GM23338 (cell line): ENCODE data around the gene MAD1L1. TPM values are rescaled to one million over a fixed set of nuclear protein-coding genes. Genes with fewer than 3 reads are reported as not detected.

Experiments
- ATAC-seq: fragments of 200-7000 bp; cut with Tn5 transposase; 3 replicates; pipeline ENCODE4 v1.9.1; 2020
- DNase-seq: peaks from one replicate; pipeline ENCODE4 v3.0.0-alpha.2; 2015; ENCODE audit warnings: low spot score
- H2AFZ ChIP-seq: fragments of 200-600 bp; sonication (generic); 2 replicates; pipeline ENCODE4 v1.8.0; 2016; ENCODE audit warnings: antibody characterized with exemption, mild to moderate bottlenecking, moderate library complexity
- H3F3A ChIP-seq: fragments of 200-600 bp; sonication (generic); replicated peaks from 2 replicates; pipeline ENCODE4 v1.8.0; 2017; ENCODE audit warnings: antibody characterized with exemption, mixed run types, low read depth
- H3K27ac ChIP-seq: fragments of 200-600 bp; sonication (generic); 2 replicates; pipeline ENCODE4 v1.6.1; 2016; ENCODE audit warnings: low read depth
- H3K27me3 ChIP-seq: fragments of 200-600 bp; sonication (generic); 2 replicates; pipeline ENCODE4 v1.8.0; 2016; ENCODE audit warnings: mild to moderate bottlenecking, mixed run types, moderate library complexity; ENCODE audit not compliant: insufficient read depth
- H3K36me3 ChIP-seq: fragments of 200-600 bp; sonication (generic); 2 replicates; pipeline ENCODE4 v1.8.0; 2016; ENCODE audit warnings: mild to moderate bottlenecking; ENCODE audit not compliant: insufficient read depth
- H3K4me1 ChIP-seq: fragments of 200-600 bp; sonication (generic); 2 replicates; pipeline ENCODE4 v1.8.0; 2016; ENCODE audit warnings: mild to moderate bottlenecking, moderate library complexity; ENCODE audit not compliant: insufficient read depth
- H3K4me2 ChIP-seq: fragments of 200-600 bp; sonication (generic); 2 replicates; pipeline ENCODE4 v1.7.1; 2017; ENCODE audit warnings: mixed run types
- H3K4me3 ChIP-seq: fragments of 200-600 bp; sonication (generic); 2 replicates; pipeline ENCODE4 v1.6.1; 2016; ENCODE audit warnings: mixed run types
- H3K79me2 ChIP-seq: fragments of 200-600 bp; sonication (generic); replicated peaks from 2 replicates; pipeline ENCODE4 v1.8.0; 2017; ENCODE audit warnings: mild to moderate bottlenecking; ENCODE audit not compliant: insufficient read depth
- H3K9me2 ChIP-seq: fragments of 200-600 bp; sonication (generic); 2 replicates; pipeline ENCODE4 v1.8.0; 2017; ENCODE audit not compliant: insufficient read depth
- H4K20me1 ChIP-seq: fragments of 200-600 bp; sonication (generic); replicated peaks from 2 replicates; pipeline ENCODE4 v1.8.0; 2017; ENCODE audit warnings: mild to moderate bottlenecking; ENCODE audit not compliant: insufficient read depth
- H3K27ac Mint-ChIP-seq: 2 replicates; pipeline ENCODE4 v1.8.0; 2020; ENCODE audit warnings: inconsistent platforms, mild to moderate bottlenecking, moderate library complexity, mixed read lengths
- H3K27me3 Mint-ChIP-seq: 3 replicates; pipeline ENCODE4 v1.8.0; 2022; ENCODE audit warnings: low read depth, mild to moderate bottlenecking, moderate library complexity, mixed read lengths, inconsistent platforms; ENCODE audit not compliant: insufficient read depth, poor library complexity
- H3K36me3 Mint-ChIP-seq: 3 replicates; pipeline ENCODE4 v1.8.0; 2021; ENCODE audit warnings: low read depth, mild to moderate bottlenecking, inconsistent platforms, moderate library complexity, mixed read lengths
- H3K4me1 Mint-ChIP-seq: 3 replicates; pipeline ENCODE4 v1.8.0; 2020; ENCODE audit warnings: mild to moderate bottlenecking, inconsistent platforms, mixed read lengths
- H3K4me3 Mint-ChIP-seq: 3 replicates; pipeline ENCODE4 v1.8.0; 2021; ENCODE audit warnings: moderate library complexity, mild to moderate bottlenecking, inconsistent platforms, mixed read lengths
- H3K9me3 Mint-ChIP-seq: 3 replicates; pipeline ENCODE4 v1.8.0; 2020; ENCODE audit warnings: moderate library complexity, mild to moderate bottlenecking, inconsistent platforms, mixed read lengths
- CREB1 ChIP-seq: fragments of 250-450 bp; sonication (Bioruptor Pico); IDR thresholded peaks from 2 replicates; pipeline ENCODE4 v1.5.0; 2020; ENCODE audit warnings: low read depth, mild to moderate bottlenecking, moderate library complexity
- EZH2 ChIP-seq: fragments of 200-600 bp; sonication (generic); IDR thresholded peaks from one replicate; pipeline ENCODE4 v1.8.0; 2017; ENCODE audit warnings: antibody characterized with exemption, mild to moderate bottlenecking, low read depth; ENCODE audit not compliant: unreplicated experiment
- ZNF331 ChIP-seq: fragments of 250-450 bp; sonication (Bioruptor Pico); IDR thresholded peaks from 2 replicates; pipeline ENCODE4 v1.5.0; 2020; ENCODE audit warnings: low read depth, mild to moderate bottlenecking, moderate library complexity
- polyA plus RNA-seq: library from polyadenylated mRNA; unstranded; fragments of >200 nt; fragmentation: Nextera tagmentation; extraction: Ambion mirVana; gene quantifications from 2 replicates; pipeline ENCODE4 v1.2.1, GENCODE V29; 2016
- total RNA-seq: library from RNA; depleted of rRNA; stranded (reverse); fragments of >200 nt; shearing (Covaris generic); gene quantifications from 2 replicates; pipeline ENCODE4 v1.2.3, GENCODE V29; 2014
- TF ChIP-seq, protein P1 (sequence below): fragments of 250-450 bp; sonication (Bioruptor Pico); IDR thresholded peaks from 2 replicates; pipeline ENCODE4 v1.5.0; 2020; ENCODE audit warnings: mild to moderate bottlenecking, moderate library complexity
- TF ChIP-seq, protein P2 (sequence below): IDR thresholded peaks from 2 replicates; pipeline ENCODE4 v1.6.1; 2016; ENCODE audit warnings: antibody characterized with exemption

MAD1L1 gene
- total and polyA plus RNA-seq, 2 experiments from 2014 or later = 40.3 to 59.3 TPM

DNA sequence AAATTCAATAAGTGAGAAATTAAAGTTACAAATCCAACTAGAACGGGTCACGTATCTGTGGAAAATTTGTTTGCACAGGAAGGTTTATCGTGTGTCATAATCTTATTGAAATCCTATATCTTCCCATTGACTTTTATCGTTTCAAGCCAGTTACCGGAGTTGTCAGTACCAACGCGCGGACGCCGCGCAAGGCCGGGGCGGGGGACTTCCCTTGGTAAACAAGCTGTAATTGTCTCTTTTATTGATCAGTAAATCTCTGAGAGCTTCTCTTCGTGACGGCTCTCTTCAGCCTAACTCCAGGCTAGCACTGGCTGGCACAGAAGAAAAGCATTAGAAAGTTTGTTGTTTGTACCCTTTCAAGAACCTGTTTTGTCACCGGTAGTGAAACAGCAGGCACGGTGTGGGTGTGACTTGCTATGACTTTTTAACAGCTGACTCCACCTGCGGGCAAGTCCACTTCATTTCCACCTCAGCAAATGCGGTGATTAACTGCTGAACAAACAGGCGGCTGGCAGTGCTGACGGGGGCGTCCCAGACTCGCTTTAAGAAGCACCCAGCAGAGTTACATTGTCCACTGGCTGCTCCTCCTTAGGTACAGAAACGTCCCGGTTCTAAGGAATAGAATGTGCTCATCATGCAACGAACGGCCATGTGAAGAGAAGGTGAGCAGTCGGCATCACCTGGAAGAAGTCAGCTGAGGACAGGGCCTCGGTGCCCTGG is 215.8 kb downstream of the MAD1L1 start:
- Histone ChIP-seq H3K4me1 (no peaks in the 10 kb centered on the region), H3K9me2 (no peaks in the 10 kb centered on the region), H3K27me3 (no peaks in the 10 kb centered on the region), H3K27ac (no peak overlapping the region), H4K20me1 (peaks cover 2% of the 10 kb centered on the region; the same call in 1 of the 2 replicates), H3K4me2 (no peak overlapping the region), H3F3A (no peaks in the 10 kb centered on the region), H3K36me3 (no peaks in the 10 kb centered on the region), H3K79me2 (peaks cover 6% of the 10 kb centered on the region; the same call in 1 of the 2 replicates), H3K4me3 (no peak overlapping the region), H2AFZ (no peak overlapping the region)
- Mint-ChIP-seq H3K9me3 (no peaks in the 10 kb centered on the region), H3K27me3 (peaks cover 8% of the 10 kb centered on the region), H3K36me3 (peaks cover 3% of the 10 kb centered on the region), H3K4me3 (no peak overlapping the region), H3K4me1 (peaks cover 8% of the 10 kb centered on the region), H3K27ac (no peak overlapping the region; the same call in 1 of the 2 replicates)
- DNase-seq (no peak), ATAC-seq (no peak)
- TF ChIP-seq, protein P1, sequence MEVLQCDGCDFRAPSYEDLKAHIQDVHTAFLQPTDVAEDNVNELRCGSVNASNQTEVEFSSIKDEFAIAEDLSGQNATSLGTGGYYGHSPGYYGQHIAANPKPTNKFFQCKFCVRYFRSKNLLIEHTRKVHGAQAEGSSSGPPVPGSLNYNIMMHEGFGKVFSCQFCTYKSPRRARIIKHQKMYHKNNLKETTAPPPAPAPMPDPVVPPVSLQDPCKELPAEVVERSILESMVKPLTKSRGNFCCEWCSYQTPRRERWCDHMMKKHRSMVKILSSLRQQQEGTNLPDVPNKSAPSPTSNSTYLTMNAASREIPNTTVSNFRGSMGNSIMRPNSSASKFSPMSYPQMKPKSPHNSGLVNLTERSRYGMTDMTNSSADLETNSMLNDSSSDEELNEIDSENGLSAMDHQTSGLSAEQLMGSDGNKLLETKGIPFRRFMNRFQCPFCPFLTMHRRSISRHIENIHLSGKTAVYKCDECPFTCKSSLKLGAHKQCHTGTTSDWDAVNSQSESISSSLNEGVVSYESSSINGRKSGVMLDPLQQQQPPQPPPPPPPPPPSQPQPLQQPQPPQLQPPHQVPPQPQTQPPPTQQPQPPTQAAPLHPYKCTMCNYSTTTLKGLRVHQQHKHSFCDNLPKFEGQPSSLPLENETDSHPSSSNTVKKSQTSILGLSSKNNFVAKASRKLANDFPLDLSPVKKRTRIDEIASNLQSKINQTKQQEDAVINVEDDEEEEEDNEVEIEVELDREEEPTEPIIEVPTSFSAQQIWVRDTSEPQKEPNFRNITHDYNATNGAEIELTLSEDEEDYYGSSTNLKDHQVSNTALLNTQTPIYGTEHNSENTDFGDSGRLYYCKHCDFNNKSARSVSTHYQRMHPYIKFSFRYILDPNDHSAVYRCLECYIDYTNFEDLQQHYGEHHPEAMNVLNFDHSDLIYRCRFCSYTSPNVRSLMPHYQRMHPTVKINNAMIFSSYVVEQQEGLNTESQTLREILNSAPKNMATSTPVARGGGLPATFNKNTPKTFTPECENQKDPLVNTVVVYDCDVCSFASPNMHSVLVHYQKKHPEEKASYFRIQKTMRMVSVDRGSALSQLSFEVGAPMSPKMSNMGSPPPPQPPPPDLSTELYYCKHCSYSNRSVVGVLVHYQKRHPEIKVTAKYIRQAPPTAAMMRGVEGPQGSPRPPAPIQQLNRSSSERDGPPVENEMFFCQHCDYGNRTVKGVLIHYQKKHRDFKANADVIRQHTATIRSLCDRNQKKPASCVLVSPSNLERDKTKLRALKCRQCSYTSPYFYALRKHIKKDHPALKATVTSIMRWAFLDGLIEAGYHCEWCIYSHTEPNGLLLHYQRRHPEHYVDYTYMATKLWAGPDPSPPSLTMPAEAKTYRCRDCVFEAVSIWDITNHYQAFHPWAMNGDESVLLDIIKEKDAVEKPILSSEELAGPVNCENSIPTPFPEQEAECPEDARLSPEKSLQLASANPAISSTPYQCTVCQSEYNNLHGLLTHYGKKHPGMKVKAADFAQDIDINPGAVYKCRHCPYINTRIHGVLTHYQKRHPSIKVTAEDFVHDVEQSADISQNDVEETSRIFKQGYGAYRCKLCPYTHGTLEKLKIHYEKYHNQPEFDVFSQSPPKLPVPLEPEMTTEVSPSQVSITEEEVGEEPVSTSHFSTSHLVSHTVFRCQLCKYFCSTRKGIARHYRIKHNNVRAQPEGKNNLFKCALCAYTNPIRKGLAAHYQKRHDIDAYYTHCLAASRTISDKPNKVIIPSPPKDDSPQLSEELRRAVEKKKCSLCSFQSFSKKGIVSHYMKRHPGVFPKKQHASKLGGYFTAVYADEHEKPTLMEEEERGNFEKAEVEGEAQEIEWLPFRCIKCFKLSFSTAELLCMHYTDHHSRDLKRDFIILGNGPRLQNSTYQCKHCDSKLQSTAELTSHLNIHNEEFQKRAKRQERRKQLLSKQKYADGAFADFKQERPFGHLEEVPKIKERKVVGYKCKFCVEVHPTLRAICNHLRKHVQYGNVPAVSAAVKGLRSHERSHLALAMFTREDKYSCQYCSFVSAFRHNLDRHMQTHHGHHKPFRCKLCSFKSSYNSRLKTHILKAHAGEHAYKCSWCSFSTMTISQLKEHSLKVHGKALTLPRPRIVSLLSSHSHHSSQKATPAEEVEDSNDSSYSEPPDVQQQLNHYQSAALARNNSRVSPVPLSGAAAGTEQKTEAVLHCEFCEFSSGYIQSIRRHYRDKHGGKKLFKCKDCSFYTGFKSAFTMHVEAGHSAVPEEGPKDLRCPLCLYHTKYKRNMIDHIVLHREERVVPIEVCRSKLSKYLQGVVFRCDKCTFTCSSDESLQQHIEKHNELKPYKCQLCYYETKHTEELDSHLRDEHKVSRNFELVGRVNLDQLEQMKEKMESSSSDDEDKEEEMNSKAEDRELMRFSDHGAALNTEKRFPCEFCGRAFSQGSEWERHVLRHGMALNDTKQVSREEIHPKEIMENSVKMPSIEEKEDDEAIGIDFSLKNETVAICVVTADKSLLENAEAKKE (CRISPR knock-in tag) = no peak
- TF ChIP-seq CREB1 (CRISPR knock-in tag) (no peak), ZNF331 (CRISPR knock-in tag) (no peak), EZH2 (no peak)
- TF ChIP-seq, protein P2, sequence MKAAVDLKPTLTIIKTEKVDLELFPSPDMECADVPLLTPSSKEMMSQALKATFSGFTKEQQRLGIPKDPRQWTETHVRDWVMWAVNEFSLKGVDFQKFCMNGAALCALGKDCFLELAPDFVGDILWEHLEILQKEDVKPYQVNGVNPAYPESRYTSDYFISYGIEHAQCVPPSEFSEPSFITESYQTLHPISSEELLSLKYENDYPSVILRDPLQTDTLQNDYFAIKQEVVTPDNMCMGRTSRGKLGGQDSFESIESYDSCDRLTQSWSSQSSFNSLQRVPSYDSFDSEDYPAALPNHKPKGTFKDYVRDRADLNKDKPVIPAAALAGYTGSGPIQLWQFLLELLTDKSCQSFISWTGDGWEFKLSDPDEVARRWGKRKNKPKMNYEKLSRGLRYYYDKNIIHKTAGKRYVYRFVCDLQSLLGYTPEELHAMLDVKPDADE = no peak
